ENCODE measurements around the gene ZFAND2A. TPM values are rescaled to one million over a fixed set of nuclear protein-coding genes. Genes with fewer than 3 reads are reported as not detected.

Gene ZFAND2A
- total and polyA plus RNA-seq, 2 experiments from 2014 or later, result 15.3 to 29.2 TPM

DNA sequence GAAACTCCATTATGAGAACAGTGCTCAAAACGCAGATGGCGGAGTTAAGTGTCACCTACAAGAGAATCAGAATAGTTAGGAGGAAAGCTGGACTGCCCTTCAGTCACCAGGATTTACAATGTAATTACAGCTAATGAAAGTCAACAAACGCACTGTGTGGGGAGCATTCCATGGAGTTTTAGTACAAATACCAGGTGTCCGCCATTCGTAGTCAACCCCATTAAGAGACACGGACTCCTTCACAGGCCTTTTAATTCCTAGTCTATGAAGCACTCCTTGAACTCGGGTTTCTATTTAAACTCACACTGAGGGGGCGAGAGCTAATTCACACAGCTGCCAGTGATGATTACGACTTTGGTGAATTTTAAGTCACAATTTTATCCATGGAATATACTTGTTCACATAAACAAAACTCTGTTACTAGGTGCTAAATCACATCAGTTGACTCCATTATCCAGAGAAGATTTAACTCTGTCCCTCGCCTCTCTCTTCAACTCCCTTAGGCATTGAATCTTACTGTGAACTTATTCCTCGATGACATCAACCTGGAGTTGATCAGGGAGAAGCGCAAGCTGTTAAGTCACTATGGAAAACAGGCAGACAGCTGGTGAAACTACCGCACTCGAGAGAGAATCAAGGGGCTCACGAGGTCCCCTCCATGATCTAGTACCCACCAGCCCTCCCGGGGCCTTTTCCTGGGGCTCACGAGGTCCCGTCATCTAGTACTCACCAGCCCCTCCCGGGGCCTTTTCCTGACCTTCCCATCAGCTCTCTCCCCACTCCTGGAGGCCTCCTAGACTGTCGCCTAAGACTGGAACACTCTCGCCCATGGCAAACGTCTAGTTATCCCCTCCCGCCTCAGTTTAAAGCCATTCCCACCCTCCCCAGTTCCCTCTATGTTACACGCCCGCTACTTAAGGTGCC lies 1.5 kb downstream of the ZFAND2A start:
- ATAC-seq (no peak), DNase-seq (ENCODE audit: low spot score) (no peak)
- no peak for TF ChIP-seq NANOG (IDR thresholded peaks at IDR 0.05; ENCODE audit: borderline replicate concordance)
- TF ChIP-seq CREB1 (CRISPR knock-in tag; IDR thresholded peaks at IDR 0.05; ENCODE audit: low read depth), result no peak
- TF ChIP-seq ZNF331 (CRISPR knock-in tag; IDR thresholded peaks at IDR 0.05; ENCODE audit: low read depth), result no peak
- Histone ChIP-seq H3K36me3 (ENCODE audit: insufficient read depth) (no peaks in the 10 kb centered on the region; the same call in 1 of the 2 replicates), H3K9me2 (ENCODE audit: insufficient read depth) (no peaks in the 10 kb centered on the region), H3K27me3 (ENCODE audit: insufficient read depth) (no peaks in the 10 kb centered on the region), H2AFZ (no peak overlapping the region), H3F3A (replicated peaks; ENCODE audit: low read depth) (no peaks in the 10 kb centered on the region), H3K4me3 (peak overlapping the region; percentile 96), H3K27ac (ENCODE audit: low read depth) (no peak overlapping the region), H3K79me2 (replicated peaks; ENCODE audit: insufficient read depth) (peaks cover 25% of the 10 kb centered on the region), H3K4me2 (peak overlapping the region; percentile 76), H4K20me1 (replicated peaks; ENCODE audit: insufficient read depth) (no peaks in the 10 kb centered on the region; the same call in 1 of the 2 replicates), H3K4me1 (ENCODE audit: insufficient read depth) (no peaks in the 10 kb centered on the region; the same call in 1 of the 2 replicates)
- H3K4me3 Mint-ChIP-seq, result peak overlapping the region; percentile 80
- peaks cover 29% of the 10 kb centered on the region for H3K36me3 Mint-ChIP-seq (ENCODE audit: low read depth)
- peaks cover 8% of the 10 kb centered on the region for H3K4me1 Mint-ChIP-seq
- H3K27ac Mint-ChIP-seq, result no peak overlapping the region
- no peaks in the 10 kb centered on the region for H3K9me3 Mint-ChIP-seq
- peaks cover 5% of the 10 kb centered on the region for H3K27me3 Mint-ChIP-seq (ENCODE audit: insufficient read depth, low read depth, poor library complexity)

- Histone ChIP-seq H3K27me3 (ENCODE audit: insufficient read depth) (no peaks in the 10 kb centered on the region), H2AFZ (no peak overlapping the region), H3K36me3 (ENCODE audit: insufficient read depth) (no peaks in the 10 kb centered on the region; the same call in 1 of the 2 replicates), H3K27ac (ENCODE audit: low read depth) (no peak overlapping the region), H3K9me2 (ENCODE audit: insufficient read depth) (no peaks in the 10 kb centered on the region), H4K20me1 (replicated peaks; ENCODE audit: insufficient read depth) (no peaks in the 10 kb centered on the region; the same call in 1 of the 2 replicates), H3K4me3 (no peak overlapping the region), H3K4me2 (no peak overlapping the region), H3K79me2 (replicated peaks; ENCODE audit: insufficient read depth) (peaks cover 25% of the 10 kb centered on the region), H3F3A (replicated peaks; ENCODE audit: low read depth) (no peaks in the 10 kb centered on the region), H3K4me1 (ENCODE audit: insufficient read depth) (no peaks in the 10 kb centered on the region; the same call in 1 of the 2 replicates)
- peaks cover 36% of the 10 kb centered on the region for H3K36me3 Mint-ChIP-seq (ENCODE audit: low read depth)
- peaks cover 4% of the 10 kb centered on the region for H3K27me3 Mint-ChIP-seq (ENCODE audit: insufficient read depth, low read depth, poor library complexity)
- ATAC-seq (no peak), DNase-seq (ENCODE audit: low spot score) (no peak)
- peaks cover 8% of the 10 kb centered on the region for H3K4me1 Mint-ChIP-seq
- no peak overlapping the region for H3K27ac Mint-ChIP-seq
- H3K9me3 Mint-ChIP-seq, result no peaks in the 10 kb centered on the region
- no peak overlapping the region for H3K4me3 Mint-ChIP-seq
- TF ChIP-seq REST (IDR thresholded peaks at IDR 0.05; ENCODE audit: unreplicated experiment), result no peak
- TF ChIP-seq POLR2AphosphoS5 (IDR thresholded peaks at IDR 0.05; ENCODE audit: low read depth), result no peak
- no peak for TF ChIP-seq CTCF (conservative IDR thresholded peaks at IDR 0.05; ENCODE audit: low read depth in 2 of 2)
- TF ChIP-seq, protein P1, sequence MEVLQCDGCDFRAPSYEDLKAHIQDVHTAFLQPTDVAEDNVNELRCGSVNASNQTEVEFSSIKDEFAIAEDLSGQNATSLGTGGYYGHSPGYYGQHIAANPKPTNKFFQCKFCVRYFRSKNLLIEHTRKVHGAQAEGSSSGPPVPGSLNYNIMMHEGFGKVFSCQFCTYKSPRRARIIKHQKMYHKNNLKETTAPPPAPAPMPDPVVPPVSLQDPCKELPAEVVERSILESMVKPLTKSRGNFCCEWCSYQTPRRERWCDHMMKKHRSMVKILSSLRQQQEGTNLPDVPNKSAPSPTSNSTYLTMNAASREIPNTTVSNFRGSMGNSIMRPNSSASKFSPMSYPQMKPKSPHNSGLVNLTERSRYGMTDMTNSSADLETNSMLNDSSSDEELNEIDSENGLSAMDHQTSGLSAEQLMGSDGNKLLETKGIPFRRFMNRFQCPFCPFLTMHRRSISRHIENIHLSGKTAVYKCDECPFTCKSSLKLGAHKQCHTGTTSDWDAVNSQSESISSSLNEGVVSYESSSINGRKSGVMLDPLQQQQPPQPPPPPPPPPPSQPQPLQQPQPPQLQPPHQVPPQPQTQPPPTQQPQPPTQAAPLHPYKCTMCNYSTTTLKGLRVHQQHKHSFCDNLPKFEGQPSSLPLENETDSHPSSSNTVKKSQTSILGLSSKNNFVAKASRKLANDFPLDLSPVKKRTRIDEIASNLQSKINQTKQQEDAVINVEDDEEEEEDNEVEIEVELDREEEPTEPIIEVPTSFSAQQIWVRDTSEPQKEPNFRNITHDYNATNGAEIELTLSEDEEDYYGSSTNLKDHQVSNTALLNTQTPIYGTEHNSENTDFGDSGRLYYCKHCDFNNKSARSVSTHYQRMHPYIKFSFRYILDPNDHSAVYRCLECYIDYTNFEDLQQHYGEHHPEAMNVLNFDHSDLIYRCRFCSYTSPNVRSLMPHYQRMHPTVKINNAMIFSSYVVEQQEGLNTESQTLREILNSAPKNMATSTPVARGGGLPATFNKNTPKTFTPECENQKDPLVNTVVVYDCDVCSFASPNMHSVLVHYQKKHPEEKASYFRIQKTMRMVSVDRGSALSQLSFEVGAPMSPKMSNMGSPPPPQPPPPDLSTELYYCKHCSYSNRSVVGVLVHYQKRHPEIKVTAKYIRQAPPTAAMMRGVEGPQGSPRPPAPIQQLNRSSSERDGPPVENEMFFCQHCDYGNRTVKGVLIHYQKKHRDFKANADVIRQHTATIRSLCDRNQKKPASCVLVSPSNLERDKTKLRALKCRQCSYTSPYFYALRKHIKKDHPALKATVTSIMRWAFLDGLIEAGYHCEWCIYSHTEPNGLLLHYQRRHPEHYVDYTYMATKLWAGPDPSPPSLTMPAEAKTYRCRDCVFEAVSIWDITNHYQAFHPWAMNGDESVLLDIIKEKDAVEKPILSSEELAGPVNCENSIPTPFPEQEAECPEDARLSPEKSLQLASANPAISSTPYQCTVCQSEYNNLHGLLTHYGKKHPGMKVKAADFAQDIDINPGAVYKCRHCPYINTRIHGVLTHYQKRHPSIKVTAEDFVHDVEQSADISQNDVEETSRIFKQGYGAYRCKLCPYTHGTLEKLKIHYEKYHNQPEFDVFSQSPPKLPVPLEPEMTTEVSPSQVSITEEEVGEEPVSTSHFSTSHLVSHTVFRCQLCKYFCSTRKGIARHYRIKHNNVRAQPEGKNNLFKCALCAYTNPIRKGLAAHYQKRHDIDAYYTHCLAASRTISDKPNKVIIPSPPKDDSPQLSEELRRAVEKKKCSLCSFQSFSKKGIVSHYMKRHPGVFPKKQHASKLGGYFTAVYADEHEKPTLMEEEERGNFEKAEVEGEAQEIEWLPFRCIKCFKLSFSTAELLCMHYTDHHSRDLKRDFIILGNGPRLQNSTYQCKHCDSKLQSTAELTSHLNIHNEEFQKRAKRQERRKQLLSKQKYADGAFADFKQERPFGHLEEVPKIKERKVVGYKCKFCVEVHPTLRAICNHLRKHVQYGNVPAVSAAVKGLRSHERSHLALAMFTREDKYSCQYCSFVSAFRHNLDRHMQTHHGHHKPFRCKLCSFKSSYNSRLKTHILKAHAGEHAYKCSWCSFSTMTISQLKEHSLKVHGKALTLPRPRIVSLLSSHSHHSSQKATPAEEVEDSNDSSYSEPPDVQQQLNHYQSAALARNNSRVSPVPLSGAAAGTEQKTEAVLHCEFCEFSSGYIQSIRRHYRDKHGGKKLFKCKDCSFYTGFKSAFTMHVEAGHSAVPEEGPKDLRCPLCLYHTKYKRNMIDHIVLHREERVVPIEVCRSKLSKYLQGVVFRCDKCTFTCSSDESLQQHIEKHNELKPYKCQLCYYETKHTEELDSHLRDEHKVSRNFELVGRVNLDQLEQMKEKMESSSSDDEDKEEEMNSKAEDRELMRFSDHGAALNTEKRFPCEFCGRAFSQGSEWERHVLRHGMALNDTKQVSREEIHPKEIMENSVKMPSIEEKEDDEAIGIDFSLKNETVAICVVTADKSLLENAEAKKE (CRISPR knock-in tag; IDR thresholded peaks at IDR 0.05), result no peak
These were observed 3.0 kb downstream of the ZFAND2A start for GRCh38 chr7:1156782-1157535.

All from GM23338 (cell line).